Measurements from ENCODE around the gene CPNE1.

DNA sequence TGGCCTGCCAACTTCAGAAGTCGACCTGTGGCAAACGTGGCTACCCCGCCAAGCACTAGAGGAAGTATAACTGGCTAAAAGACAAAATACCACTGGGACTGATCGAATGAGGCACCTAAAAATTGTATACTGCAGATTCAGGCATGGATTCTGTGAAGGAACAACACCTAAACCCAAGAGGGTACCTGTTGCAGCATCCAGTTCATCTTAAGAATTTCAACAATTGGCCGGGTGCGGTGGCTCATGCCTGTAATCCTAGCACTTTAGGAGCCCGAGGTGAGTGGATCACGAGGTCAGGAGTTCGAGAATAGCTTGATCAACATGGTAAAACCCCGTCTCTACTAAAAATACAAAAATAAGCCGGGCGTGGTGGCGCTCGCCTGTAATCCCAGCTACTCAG, 76.3 kb downstream of the CPNE1 start:
- TF ChIP-seq, protein P1, sequence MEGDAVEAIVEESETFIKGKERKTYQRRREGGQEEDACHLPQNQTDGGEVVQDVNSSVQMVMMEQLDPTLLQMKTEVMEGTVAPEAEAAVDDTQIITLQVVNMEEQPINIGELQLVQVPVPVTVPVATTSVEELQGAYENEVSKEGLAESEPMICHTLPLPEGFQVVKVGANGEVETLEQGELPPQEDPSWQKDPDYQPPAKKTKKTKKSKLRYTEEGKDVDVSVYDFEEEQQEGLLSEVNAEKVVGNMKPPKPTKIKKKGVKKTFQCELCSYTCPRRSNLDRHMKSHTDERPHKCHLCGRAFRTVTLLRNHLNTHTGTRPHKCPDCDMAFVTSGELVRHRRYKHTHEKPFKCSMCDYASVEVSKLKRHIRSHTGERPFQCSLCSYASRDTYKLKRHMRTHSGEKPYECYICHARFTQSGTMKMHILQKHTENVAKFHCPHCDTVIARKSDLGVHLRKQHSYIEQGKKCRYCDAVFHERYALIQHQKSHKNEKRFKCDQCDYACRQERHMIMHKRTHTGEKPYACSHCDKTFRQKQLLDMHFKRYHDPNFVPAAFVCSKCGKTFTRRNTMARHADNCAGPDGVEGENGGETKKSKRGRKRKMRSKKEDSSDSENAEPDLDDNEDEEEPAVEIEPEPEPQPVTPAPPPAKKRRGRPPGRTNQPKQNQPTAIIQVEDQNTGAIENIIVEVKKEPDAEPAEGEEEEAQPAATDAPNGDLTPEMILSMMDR (IDR thresholded peaks at IDR 0.05 in 4 of 5, conservative IDR thresholded peaks at IDR 0.05 in 1 of 5), result no peak
- no peak for TF ChIP-seq POLR2A (IDR thresholded peaks at IDR 0.05)
